Thoracic aorta (tissue), 2 donors: ENCODE results near the gene SLC35A4. TPM values are rescaled to one million over a fixed set of nuclear protein-coding genes. Genes with fewer than 3 reads are reported as not detected.

Experiments
- ATAC-seq: fragments of 150-250 bp; one replicate; pipeline ENCODE4 v1.8.0; 2017; ENCODE audit warnings: low read depth; ENCODE audit not compliant: insufficient number of reproducible peaks, low FRiP score
- DNase-seq: peaks from one replicate; pipeline ENCODE4 v3.0.0-alpha.2; 2020; ENCODE audit warnings: low spot score
- H3K27ac ChIP-seq, 2 donors: fragments of 200-600 bp; sonication (generic); 1 replicate in 1 of 2; 2 replicates in 1 of 2; pipeline ENCODE4 v1.5.1; 2016; ENCODE audit warnings: mild to moderate bottlenecking in 2 of 2, moderate library complexity in 2 of 2
- H3K27me3 ChIP-seq: fragments of 200-600 bp; sonication (generic); replicated peaks from 2 replicates; pipeline ENCODE4 v1.6.0; 2016; ENCODE audit warnings: mild to moderate bottlenecking; ENCODE audit not compliant: insufficient read depth
- H3K36me3 ChIP-seq: fragments of 200-600 bp; sonication (generic); one replicate; pipeline ENCODE4 v1.5.1; 2016
- H3K4me1 ChIP-seq, 2 donors: fragments of 200-600 bp; sonication (generic); 1 replicate in 1 of 2; 2 replicates in 1 of 2; pipeline versions ENCODE4 v1.5.1 to v1.6.0; 2016; ENCODE audit warnings: low read depth in 2 of 2, mild to moderate bottlenecking in 1 of 2; ENCODE audit not compliant: control insufficient read depth in 1 of 2
- H3K4me3 ChIP-seq: fragments of 200-600 bp; sonication (generic); 2 replicates; pipeline ENCODE4 v1.5.1; 2016; ENCODE audit warnings: mild to moderate bottlenecking
- H3K9me3 ChIP-seq: fragments of 200-600 bp; sonication (generic); 2 replicates; pipeline ENCODE4 v1.5.1; 2016
- total RNA-seq, 2 donors: library from RNA; depleted of rRNA; stranded (reverse); fragments of >200 nt; gene quantifications; one replicate each; pipeline versions ENCODE4 v1.1.0 to v1.2.3, GENCODE V29; 2016
- TF ChIP-seq, protein P1 (sequence below): fragments of 200-600 bp; sonication (generic); IDR thresholded peaks from one replicate; pipeline ENCODE4 v1.5.1; 2019; ENCODE audit warnings: antibody characterized with exemption

The SLC35A4 gene, protein sequence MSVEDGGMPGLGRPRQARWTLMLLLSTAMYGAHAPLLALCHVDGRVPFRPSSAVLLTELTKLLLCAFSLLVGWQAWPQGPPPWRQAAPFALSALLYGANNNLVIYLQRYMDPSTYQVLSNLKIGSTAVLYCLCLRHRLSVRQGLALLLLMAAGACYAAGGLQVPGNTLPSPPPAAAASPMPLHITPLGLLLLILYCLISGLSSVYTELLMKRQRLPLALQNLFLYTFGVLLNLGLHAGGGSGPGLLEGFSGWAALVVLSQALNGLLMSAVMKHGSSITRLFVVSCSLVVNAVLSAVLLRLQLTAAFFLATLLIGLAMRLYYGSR
- 10 to 100 TPM; 21.7 to 40.2 TPM for total RNA-seq

DNA sequence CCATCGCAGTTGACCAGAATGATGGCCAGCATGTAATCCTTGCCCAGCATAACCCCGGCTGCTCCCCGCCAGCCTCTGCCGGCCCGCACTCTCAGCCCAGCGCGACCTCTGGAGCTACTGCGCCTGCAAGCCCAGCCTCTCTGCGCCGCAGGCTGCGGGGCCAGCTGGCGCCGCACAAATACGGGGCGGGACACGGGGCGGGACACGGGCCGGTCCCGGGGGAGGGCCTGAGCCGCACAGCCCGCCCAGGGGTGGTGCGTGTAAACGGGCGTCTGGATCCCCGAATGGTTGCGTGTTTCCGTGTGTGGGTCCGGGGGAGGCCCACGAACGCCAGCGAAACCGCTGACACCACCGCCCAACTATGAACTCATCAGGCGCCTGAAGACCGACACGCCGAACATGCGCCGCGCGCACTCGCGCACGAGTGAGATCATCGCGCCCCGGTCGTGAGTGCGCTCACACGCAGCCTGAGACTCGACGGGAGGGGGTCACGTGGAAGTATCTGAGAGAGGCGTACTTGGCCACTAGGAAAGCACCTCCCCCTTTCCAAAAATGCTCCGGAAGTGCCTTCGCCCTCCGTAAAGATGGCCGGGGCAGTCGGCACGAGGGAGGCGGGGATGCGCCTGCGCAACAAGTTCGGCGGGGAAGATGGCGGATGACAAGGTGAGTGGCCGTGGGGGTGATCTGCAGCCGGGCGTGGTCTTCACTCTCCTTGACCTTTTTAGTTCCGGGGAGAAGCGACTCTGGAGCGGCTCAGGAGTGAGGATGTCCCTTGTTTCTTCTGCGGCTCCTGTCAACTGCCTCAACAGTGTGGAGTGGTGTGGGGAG lies at the start of gene SLC35A4, which contains the start of gene APBB3:
Gene SLC35A4, plus strand, starts transcription at position 633 of the 828 bp plus-strand sequence. CDS start 2,342 bp downstream, outside the sequence.
Gene APBB3, minus strand, starts transcription at position 403 of the 828 bp plus-strand sequence. Its CDS starts 353 bp downstream, at position 50.
- DNase-seq = peak; percentile 95
- Histone ChIP-seq H3K36me3 (peaks cover 13% of the 10 kb centered on the region), H3K27me3 (no peaks in the 10 kb centered on the region), H3K27ac (peak within 1 kb of the TSS; percentile 87 to 90), H3K4me1 (peaks cover 10 to 62% of the 10 kb centered on the region in 2 donors), H3K4me3 (peak within 1 kb of the TSS; percentile 79), H3K9me3 (no peaks in the 10 kb centered on the region)
- peak; percentile 99 for ATAC-seq
- TF ChIP-seq, protein P1, sequence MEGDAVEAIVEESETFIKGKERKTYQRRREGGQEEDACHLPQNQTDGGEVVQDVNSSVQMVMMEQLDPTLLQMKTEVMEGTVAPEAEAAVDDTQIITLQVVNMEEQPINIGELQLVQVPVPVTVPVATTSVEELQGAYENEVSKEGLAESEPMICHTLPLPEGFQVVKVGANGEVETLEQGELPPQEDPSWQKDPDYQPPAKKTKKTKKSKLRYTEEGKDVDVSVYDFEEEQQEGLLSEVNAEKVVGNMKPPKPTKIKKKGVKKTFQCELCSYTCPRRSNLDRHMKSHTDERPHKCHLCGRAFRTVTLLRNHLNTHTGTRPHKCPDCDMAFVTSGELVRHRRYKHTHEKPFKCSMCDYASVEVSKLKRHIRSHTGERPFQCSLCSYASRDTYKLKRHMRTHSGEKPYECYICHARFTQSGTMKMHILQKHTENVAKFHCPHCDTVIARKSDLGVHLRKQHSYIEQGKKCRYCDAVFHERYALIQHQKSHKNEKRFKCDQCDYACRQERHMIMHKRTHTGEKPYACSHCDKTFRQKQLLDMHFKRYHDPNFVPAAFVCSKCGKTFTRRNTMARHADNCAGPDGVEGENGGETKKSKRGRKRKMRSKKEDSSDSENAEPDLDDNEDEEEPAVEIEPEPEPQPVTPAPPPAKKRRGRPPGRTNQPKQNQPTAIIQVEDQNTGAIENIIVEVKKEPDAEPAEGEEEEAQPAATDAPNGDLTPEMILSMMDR = no peak

DNA sequence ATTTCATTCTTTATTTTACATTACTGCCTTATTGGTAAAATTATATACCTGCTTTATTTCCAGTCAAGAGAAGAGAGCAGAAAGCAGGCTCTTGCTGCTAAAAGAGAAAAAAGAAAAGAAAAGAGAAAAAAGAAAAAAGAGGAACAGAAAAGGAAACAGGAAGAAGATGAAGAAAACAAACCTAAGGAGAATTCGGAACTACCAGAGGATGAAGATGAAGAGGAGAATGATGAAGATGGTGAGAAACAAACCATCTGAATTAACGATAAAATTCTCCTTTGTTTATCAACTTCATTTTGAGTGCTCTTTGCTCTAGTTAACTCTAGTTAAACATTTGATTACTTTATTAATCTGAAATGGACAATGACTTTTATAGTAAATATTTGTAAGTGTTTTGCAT lies 40.6 kb upstream of the SLC35A4 start:
- ATAC-seq (no peak), DNase-seq (no peak)
- TF ChIP-seq, protein P1 = no peak
- H3K9me3 ChIP-seq = no peaks in the 10 kb centered on the region
- H3K36me3 ChIP-seq = peaks cover 27% of the 10 kb centered on the region
- H3K4me3 ChIP-seq = no peak overlapping the region
- no peaks in the 10 kb centered on the region for H3K4me1 ChIP-seq
- no peaks in the 10 kb centered on the region for H3K27me3 ChIP-seq
- H3K27ac ChIP-seq = no peak overlapping the region

DNA sequence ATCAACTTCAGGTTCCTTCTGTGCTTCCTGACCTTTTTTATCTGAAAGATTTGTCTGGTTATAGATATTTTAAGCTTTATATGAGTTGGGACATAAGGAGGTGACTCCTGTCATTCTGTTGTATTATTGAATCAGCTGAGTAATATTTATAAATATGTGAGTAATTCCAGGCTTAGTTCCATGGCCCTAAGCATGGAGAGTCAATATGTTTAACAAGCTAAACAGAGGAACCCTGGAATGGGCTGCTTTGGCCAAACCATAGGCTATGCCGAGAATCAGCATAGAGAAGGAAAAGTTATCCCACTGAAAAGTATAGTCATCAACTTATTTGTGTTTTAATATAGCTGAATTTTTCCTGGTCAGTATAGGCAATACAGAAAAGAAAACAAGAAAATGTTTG lies 24.4 kb upstream of the SLC35A4 start:
- H3K27ac ChIP-seq = no peak overlapping the region
- ATAC-seq (no peak), DNase-seq (no peak)
- no peak overlapping the region for H3K4me3 ChIP-seq
- no peaks in the 10 kb centered on the region for H3K4me1 ChIP-seq
- TF ChIP-seq, protein P1 = no peak
- peaks cover 47% of the 10 kb centered on the region for H3K36me3 ChIP-seq
- no peaks in the 10 kb centered on the region for H3K27me3 ChIP-seq
- H3K9me3 ChIP-seq = no peaks in the 10 kb centered on the region

DNA sequence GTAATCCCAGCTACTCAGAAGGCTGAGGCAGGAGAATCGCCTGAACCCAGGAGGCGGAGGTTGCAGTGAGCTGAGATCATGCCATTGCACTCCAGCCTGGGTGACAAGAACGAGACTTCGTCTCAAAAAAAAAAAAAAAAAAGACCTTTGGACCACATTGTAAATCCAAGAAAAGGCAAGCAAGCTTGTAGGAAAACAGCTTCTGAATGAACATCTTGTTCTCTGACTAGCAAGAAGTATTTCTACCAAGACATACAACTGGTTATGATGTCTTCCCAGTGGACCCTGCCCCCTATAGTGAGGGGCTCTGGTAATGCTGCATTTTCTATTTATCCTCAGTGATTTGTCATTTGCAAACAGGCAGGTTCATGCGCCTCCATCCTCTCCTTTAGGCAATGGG lies 21.7 kb upstream of the SLC35A4 start:
- no peak for ATAC-seq
- DNase-seq = no peak
- Histone ChIP-seq H3K4me1 (peaks cover 7 to 13% of the 10 kb centered on the region in 2 donors), H3K36me3 (peaks cover 43% of the 10 kb centered on the region), H3K4me3 (no peak overlapping the region), H3K27ac (no peak overlapping the region), H3K27me3 (no peaks in the 10 kb centered on the region), H3K9me3 (no peaks in the 10 kb centered on the region)
- TF ChIP-seq, protein P1 = no peak

DNA sequence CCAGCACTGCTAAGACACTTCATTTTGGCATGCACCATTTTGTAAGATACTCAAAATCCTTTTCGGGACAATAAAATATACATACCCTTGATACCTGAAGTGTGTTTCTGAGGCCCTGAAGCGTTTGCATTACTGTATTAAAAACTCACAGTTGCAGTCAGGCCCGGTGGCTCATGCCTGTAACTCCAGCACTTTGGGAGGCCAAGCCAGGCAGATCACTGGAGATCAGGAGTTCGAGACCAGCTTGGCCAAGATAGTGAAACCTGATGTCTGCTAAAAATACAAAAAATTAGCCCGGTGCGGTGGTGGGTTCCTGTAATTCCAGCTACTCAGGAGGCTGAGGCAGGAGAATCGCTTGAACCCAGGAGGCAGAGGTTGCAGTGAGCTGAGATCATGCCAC lies 19.6 kb upstream of the SLC35A4 start:
- peaks cover 25% of the 10 kb centered on the region for H3K36me3 ChIP-seq
- TF ChIP-seq, protein P1 = no peak
- DNase-seq (no peak), ATAC-seq (no peak)
- no peaks in the 10 kb centered on the region for H3K27me3 ChIP-seq
- no peak overlapping the region for H3K27ac ChIP-seq
- no peaks in the 10 kb centered on the region for H3K9me3 ChIP-seq
- peaks cover 18 to 31% of the 10 kb centered on the region in 2 donors for H3K4me1 ChIP-seq
- H3K4me3 ChIP-seq = no peak overlapping the region
